Stimulated activated CD4-positive, alpha-beta T cell treated with anti-CD3 and anti-CD28 coated beads, Interleukin-1b, Interleukin-23, amount 100 ng/mL, for 1 hour (primary cell): ENCODE measurements around the gene CDKN1C.
"Not testable (repeated sequence)": the region's sequence is repeated elsewhere in the genome, so short reads cannot be mapped to it uniquely, and the experiment has no call there.

Experiments
- DNase-seq, 2 donors: peaks; one replicate each; pipeline ENCODE4 v3.0.0-alpha.2; 2020; ENCODE audit warnings: low read depth in 2 of 2

The CDKN1C gene

GRCh38 chr11:2909133-2909902 lies 23.7 kb upstream of the CDKN1C start:
- no peak for DNase-seq

GRCh38 chr11:2908130-2908529 lies 22.6 kb upstream of the CDKN1C start:
- no peak for DNase-seq

- DNase-seq: not testable (repeated sequence)
These were observed 19.7 kb upstream of the CDKN1C start for GRCh38 chr11:2905299-2905698.

- DNase-seq: no peak
These were observed 18.8 kb upstream of the CDKN1C start for GRCh38 chr11:2904153-2905052.

- DNase-seq: no peak
These were observed 18.1 kb upstream of the CDKN1C start for GRCh38 chr11:2903672-2904011.

DNA sequence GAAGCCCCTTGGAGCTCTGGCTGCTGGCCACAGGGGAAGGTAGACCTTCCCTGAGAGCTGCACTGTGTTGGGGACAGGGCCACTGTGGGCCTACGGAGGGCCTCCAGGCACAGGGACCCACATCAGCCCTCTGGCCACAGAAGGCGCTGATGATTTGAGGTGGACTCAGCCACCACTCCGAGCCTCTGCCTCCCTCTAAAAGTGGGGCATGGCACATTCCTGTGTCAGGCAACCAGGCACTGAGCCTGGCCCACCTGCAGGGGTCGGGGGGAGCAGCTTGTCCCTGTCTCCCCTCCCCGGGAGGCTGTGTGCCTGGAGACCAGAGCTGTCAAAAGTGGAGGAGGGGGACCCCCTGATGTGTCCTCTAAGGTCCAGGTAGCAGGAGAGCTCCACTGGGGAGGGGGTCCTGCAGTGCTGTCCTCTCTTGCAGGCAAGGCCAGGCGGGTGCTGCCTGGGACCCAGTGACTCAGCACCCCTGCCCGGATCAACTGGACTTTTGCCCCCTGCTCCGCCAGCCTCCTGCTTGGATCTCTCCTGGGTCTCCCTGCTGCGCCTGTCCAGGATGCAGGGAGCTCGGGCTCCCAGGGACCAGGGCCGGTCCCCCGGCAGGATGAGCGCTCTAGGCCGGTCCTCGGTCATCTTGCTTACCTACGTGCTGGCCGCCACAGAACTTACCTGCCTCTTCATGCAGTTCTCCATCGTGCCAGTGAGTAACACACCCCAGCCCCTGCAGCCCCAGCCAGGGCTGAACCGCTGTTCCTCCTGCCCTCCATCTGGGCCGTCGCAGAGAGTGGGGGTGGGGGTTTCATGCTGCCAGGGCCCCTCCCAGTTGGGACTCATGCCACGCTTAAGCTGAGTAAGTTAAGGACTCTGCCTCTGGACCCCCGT lies 17.5 kb upstream of the CDKN1C start:
- DNase-seq: no peak

- DNase-seq: peak; percentile 71 to 77
These were observed 16.5 kb upstream of the CDKN1C start for GRCh38 chr11:2901854-2902783.

- no peak for DNase-seq
These were observed 15.7 kb upstream of the CDKN1C start for GRCh38 chr11:2901196-2901796.

DNA sequence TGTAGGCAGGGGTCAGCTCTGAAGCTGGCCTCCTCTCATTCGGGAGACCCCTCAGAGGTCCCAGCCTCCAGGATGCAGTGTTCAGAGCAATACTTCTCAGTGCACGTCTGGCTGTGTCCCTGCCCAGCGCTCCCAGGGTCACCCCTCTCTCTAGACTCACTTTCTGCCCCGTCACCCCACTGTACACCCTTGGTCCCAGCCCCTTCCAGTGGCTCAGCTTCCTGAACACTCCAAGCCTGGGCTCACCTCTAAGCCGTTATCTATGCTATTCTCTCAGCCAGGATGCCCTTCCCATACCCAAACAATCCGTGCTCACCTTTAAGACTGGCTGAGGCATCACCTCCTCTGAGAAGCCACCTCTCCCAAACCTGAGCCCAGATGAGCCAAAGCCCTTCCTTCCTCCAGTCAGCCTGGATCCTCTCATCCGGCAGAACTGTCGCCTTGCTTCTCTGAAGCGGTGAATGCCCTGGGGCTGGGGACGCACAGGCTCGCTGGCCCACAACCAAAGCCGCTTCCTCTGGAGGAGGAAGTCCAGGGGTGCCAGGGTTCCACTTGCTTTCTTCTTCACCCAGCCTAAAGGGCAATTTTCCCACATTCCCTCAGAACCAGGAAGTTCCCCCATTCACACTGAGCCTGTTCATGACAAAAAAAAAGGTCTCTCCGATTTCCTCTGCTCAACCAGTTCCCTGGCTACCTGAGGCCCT lies 13.7 kb upstream of the CDKN1C start:
- DNase-seq: no peak

- no peak for DNase-seq
These were observed 12.9 kb upstream of the CDKN1C start for GRCh38 chr11:2898366-2899079.

DNA sequence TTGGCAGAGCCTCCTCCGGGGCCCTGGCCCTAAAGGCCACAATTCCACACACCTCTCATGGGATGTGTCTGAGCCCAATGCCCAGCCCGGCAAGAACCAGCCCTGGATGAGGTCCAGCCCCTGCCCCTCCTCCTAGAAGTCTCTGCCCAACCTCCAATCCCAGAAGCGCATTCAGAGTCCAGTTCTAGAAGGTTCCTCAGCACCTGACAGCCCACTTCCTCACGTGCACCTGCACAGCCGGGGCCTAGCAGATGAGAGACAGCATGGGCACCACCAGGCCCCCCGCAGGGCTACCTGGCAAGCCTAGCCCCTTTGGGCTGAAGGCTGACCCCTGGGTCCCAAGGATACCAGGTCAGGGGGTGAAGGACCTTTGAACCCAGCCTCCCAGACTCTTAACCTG lies 11.5 kb upstream of the CDKN1C start:
- DNase-seq: no peak

- no peak for DNase-seq
These were observed 10.5 kb upstream of the CDKN1C start for GRCh38 chr11:2896047-2896446.

DNA sequence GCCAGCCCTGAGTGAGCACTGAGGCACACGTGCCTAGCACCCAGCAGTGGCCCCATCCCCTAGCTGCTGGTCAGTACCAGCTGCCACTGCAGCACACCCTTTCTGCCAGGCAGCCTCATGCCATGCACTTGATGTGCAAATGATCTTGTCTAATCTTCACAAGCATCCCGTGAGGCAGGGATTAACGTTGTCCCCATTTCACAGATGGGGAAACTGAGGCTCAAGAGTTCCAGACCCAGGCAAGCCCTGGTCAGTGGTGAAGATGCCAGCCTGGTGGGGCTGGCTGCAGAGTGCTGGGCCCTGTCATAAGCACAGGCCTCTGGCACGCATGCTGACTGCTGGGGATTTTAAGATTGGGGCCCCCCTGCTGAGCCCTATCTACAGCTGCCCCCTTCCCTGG lies 8.4 kb upstream of the CDKN1C start:
- no peak for DNase-seq

- DNase-seq: no peak
These were observed 7.5 kb upstream of the CDKN1C start for GRCh38 chr11:2892967-2893528.

DNA sequence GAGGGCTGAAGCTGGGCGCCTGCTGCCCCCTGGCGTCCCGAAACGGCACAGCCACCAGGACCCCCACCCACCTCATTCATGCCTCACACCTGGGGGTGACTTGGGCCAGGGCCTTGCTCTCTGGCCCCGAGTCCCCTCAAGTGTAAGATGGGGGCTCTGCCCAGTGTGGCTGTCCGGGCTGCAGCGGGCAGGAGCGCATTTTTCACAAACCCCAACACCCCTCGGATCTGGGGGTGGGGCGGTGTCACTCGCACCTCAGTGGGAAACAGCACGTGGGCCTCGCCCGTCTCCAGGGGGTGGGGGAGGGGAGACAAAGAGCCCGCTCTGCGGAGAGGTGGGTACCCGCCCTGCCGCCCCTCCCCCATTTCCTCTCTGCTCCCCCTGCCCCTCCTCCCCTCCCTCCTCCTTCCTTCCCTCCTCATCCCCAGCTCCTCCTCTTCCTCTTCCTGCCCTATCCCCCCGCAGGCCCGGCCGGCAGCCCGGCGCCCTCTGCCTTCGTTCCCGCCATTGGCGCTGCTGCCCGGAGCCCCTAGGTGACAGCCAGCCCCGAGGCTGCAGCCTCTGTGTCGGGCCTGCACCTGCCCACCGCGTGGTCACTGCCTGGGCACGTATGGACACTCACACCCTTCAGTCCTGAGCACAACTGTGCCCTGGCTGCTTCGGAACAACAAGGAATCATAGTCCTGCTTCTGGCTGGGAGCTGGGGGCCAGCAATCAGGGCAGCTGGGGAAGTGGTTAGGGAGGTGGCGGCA lies 6.8 kb upstream of the CDKN1C start:
- DNase-seq: peak; percentile 22 to 47

GRCh38 chr11:2891326-2892214 lies 6.0 kb upstream of the CDKN1C start:
- no peak for DNase-seq
